Stimulated activated CD4-positive, alpha-beta T cell treated with anti-CD3 and anti-CD28 coated beads, Interleukin-2, amount 100 ng/mL, for 48 hours (primary cell): Measurements from ENCODE around the gene BRD3.

Experiments
- DNase-seq, 2 donors: peaks; one replicate each; pipeline ENCODE4 v3.0.0-alpha.2; 2020

BRD3 gene

GRCh38 chr9:134010310-134011173 is 57.3 kb downstream of the BRD3 start:
- DNase-seq: no peak

- no peak for DNase-seq
Observed at GRCh38 chr9:134007571-134007970, 60.3 kb downstream of the BRD3 start.

- no peak for DNase-seq
Observed at GRCh38 chr9:134007150-134007549, 60.7 kb downstream of the BRD3 start.

GRCh38 chr9:134005381-134005780 is 62.4 kb downstream of the BRD3 start:
- DNase-seq: no peak

- DNase-seq: no peak
Observed at GRCh38 chr9:134004881-134005280, 62.9 kb downstream of the BRD3 start.

GRCh38 chr9:134004131-134004873 is 63.5 kb downstream of the BRD3 start:
- DNase-seq: no peak

- DNase-seq: no peak
Observed at GRCh38 chr9:134003237-134003636, 64.6 kb downstream of the BRD3 start.

GRCh38 chr9:134002796-134003195 is 65.0 kb downstream of the BRD3 start:
- no peak for DNase-seq

- no peak for DNase-seq
Observed at GRCh38 chr9:133999851-134000265, 68.0 kb downstream of the BRD3 start.

- DNase-seq: no peak
Observed at GRCh38 chr9:133998915-133999595, 68.8 kb downstream of the BRD3 start.

- no peak for DNase-seq
Observed at GRCh38 chr9:133997584-133997983, 70.2 kb downstream of the BRD3 start.

GRCh38 chr9:133996531-133997520 is 71.0 kb downstream of the BRD3 start:
- DNase-seq: no peak

GRCh38 chr9:133995012-133995896 is 72.6 kb downstream of the BRD3 start:
- no peak for DNase-seq

GRCh38 chr9:133994353-133995011 is 73.3 kb downstream of the BRD3 start:
- DNase-seq: peak; percentile 79 to 87

GRCh38 chr9:133993635-133994253 is 74.1 kb downstream of the BRD3 start:
- no peak for DNase-seq

GRCh38 chr9:133992780-133993634 is 74.8 kb downstream of the BRD3 start:
- peak; percentile 58 to 72 for DNase-seq

- peak in 1 of 2 donors; percentile 29 for DNase-seq
Observed at GRCh38 chr9:133991964-133992779, 75.7 kb downstream of the BRD3 start, which contains the start of gene VAV2. TSS of gene VAV2 (minus strand) at chr9:133992324. CDS start at chr9:133992278, 46 bp downstream.
